ENCODE data around the gene SMYD3. TPM values are rescaled to one million over a fixed set of nuclear protein-coding genes. Genes with fewer than 3 reads are reported as not detected.

Gene SMYD3
- total and polyA plus RNA-seq, 2 of the 13 experiments (the other 11 are each of a cell fraction or from before 2014, with no cell fraction given): 27.7 to 35.8 TPM

- intact Hi-C loops (cut with micrococcal nuclease; ENCODE audit: unreplicated experiment): no loop called here
- TF ChIP-seq MAFG (CRISPR knock-in tag; IDR thresholded peaks at IDR 0.05) (no peak), TSC22D2 (CRISPR knock-in tag; IDR thresholded peaks at IDR 0.05; ENCODE audit: borderline replicate concordance) (no peak), PRMT3 (CRISPR knock-in tag; IDR thresholded peaks at IDR 0.05; ENCODE audit: borderline replicate concordance, low read depth) (no peak), ZNF460 (CRISPR knock-in tag; IDR thresholded peaks at IDR 0.05; ENCODE audit: borderline replicate concordance) (no peak), ZNF652 (CRISPR knock-in tag; IDR thresholded peaks at IDR 0.05; ENCODE audit: borderline replicate concordance, low read depth) (no peak), AGO1 (IDR thresholded peaks at IDR 0.05; ENCODE audit: low read depth, low read length, poor library complexity, severe bottlenecking) (no peak)
- Histone ChIP-seq H3K9me3 (ENCODE audit: low read length) (no peaks in the 10 kb centered on the region), H4K20me1 (ENCODE audit: insufficient read depth, low read length) (no peaks in the 10 kb centered on the region), H3K36me3 (replicated peaks in 1 of 2; ENCODE audit: control insufficient read depth in 1 of 2, insufficient read depth in 2 of 2, low read length in 2 of 2) (no peaks in the 10 kb centered on the region), H3K4me2 (ENCODE audit: low read depth, low read length) (no peak overlapping the region), H3K27ac (ENCODE audit: extremely low read length, insufficient read depth, low read length) (no peak overlapping the region), H3K9ac (ENCODE audit: insufficient read depth, low read depth, low read length) (no peak overlapping the region), H3K27me3 (ENCODE audit: control insufficient read depth in 1 of 2, insufficient read depth in 2 of 2, low read length in 2 of 2) (no peaks in the 10 kb centered on the region), H2AFZ (ENCODE audit: low read length) (no peak overlapping the region), H3K4me1 (ENCODE audit: insufficient read depth, low read length) (peaks cover 16% of the 10 kb centered on the region), H3K79me2 (ENCODE audit: insufficient read depth, low read length) (no peaks in the 10 kb centered on the region), H3K4me3 (replicated peaks in 1 of 3; ENCODE audit: insufficient read depth in 1 of 3, low read depth in 2 of 3, low read length in 3 of 3) (no peak overlapping the region)
- ChIA-PET POLR2A (no interaction called here), CTCF (ENCODE audit: low intra/inter-chr PET ratio, low total read pairs) (no interaction called here)
- in situ Hi-C loops (cut with HindIII; ENCODE audit: extremely low pct_ligation_motif_present, low pct_unique_long_range_greater_than_20kb): no loop called here
- no peak for DNase-seq (ENCODE audit: low spot score)
- FAIRE-seq: no peak
- no peak for ATAC-seq
- BruUV-seq (replicated peaks): no TSS peak
- 96% methylated on average over 3 of the region's 3 CpGs for WGBS (ENCODE audit: low lambda C conversion rate)
These were observed 441.5 kb downstream of the SMYD3 start for GRCh38 chr1:246065592-246065991.

- H3K9ac ChIP-seq (ENCODE audit: insufficient read depth, low read depth, low read length): no peak overlapping the region
- ChIA-PET POLR2A (no interaction called here), CTCF (ENCODE audit: low intra/inter-chr PET ratio, low total read pairs) (no interaction called here)
- H3K4me2 ChIP-seq (ENCODE audit: low read depth, low read length): no peak overlapping the region
- FAIRE-seq (no peak), DNase-seq (ENCODE audit: low spot score) (peak; percentile 14), ATAC-seq (no peak)
- no peaks in the 10 kb centered on the region for H3K27me3 ChIP-seq (ENCODE audit: control insufficient read depth in 1 of 2, insufficient read depth in 2 of 2, low read length in 2 of 2)
- in situ Hi-C loops (cut with HindIII; ENCODE audit: extremely low pct_ligation_motif_present, low pct_unique_long_range_greater_than_20kb): no loop called here
- no peaks in the 10 kb centered on the region for H3K36me3 ChIP-seq (replicated peaks in 1 of 2; ENCODE audit: control insufficient read depth in 1 of 2, insufficient read depth in 2 of 2, low read length in 2 of 2)
- peaks cover 16% of the 10 kb centered on the region for H3K4me1 ChIP-seq (ENCODE audit: insufficient read depth, low read length)
- 95% methylated on average over 3 of the region's 3 CpGs for WGBS (ENCODE audit: low lambda C conversion rate)
- H3K79me2 ChIP-seq (ENCODE audit: insufficient read depth, low read length): no peaks in the 10 kb centered on the region
- intact Hi-C loops (cut with micrococcal nuclease; ENCODE audit: unreplicated experiment): no loop called here
- H3K27ac ChIP-seq (ENCODE audit: extremely low read length, insufficient read depth, low read length): no peak overlapping the region
- no peaks in the 10 kb centered on the region for H3K9me3 ChIP-seq (ENCODE audit: low read length)
- no TSS peak for BruUV-seq (replicated peaks)
- no peaks in the 10 kb centered on the region for H4K20me1 ChIP-seq (ENCODE audit: insufficient read depth, low read length)
- no peak overlapping the region for H3K4me3 ChIP-seq (replicated peaks in 1 of 3; ENCODE audit: insufficient read depth in 1 of 3, low read depth in 2 of 3, low read length in 3 of 3)
- no peak overlapping the region for H2AFZ ChIP-seq (ENCODE audit: low read length)
- TF ChIP-seq JARID2 (CRISPR knock-in tag; IDR thresholded peaks at IDR 0.05; ENCODE audit: insufficient replicate concordance) (no peak), POGZ (CRISPR knock-in tag; IDR thresholded peaks at IDR 0.05) (no peak), ATF4 (CRISPR knock-in tag; IDR thresholded peaks at IDR 0.05) (no peak), ZFY (CRISPR knock-in tag; IDR thresholded peaks at IDR 0.05) (no peak), WIZ (CRISPR knock-in tag; IDR thresholded peaks at IDR 0.05) (no peak), ELK4 (CRISPR knock-in tag; IDR thresholded peaks at IDR 0.05; ENCODE audit: borderline replicate concordance) (no peak), NPAS2 (CRISPR knock-in tag; IDR thresholded peaks at IDR 0.05; ENCODE audit: borderline replicate concordance) (no peak), RCOR2 (CRISPR knock-in tag; IDR thresholded peaks at IDR 0.05) (no peak), ZNF44 (CRISPR knock-in tag; IDR thresholded peaks at IDR 0.05) (no peak), ZFP36L2 (CRISPR knock-in tag; IDR thresholded peaks at IDR 0.05) (no peak), AHR (CRISPR knock-in tag; IDR thresholded peaks at IDR 0.05) (no peak), GLI4 (CRISPR knock-in tag; IDR thresholded peaks at IDR 0.05; ENCODE audit: borderline replicate concordance) (no peak), MBNL3 (CRISPR knock-in tag; conservative IDR thresholded peaks at IDR 0.05) (no peak), NFRKB (IDR thresholded peaks at IDR 0.05) (no peak), NKX3-1 (CRISPR knock-in tag; IDR thresholded peaks at IDR 0.05) (no peak)
These were observed 442.2 kb downstream of the SMYD3 start for GRCh38 chr1:246064891-246065290.
